ENCODE results near the gene SLC43A2.
A peak's percentile ranks its signal among the peaks of the same experiment; 100 is the strongest.
"Not testable (repeated sequence)": the region's sequence is repeated elsewhere in the genome, so short reads cannot be mapped to it uniquely, and the experiment has no call there.

Gene SLC43A2

GRCh38 chr17:1627982-1628855 is at the start of gene SLC43A2:
TSS of gene SLC43A2 (minus strand) at chr17:1628834. CDS start at chr17:1627874, 960 bp downstream.
- DNase-seq (ENCODE audit: low read depth, low spot score) = no peak

- DNase-seq (ENCODE audit: low read depth, low spot score) = no peak
Observed at GRCh38 chr17:1676401-1676800, 47.8 kb upstream of the SLC43A2 start.

GRCh38 chr17:1673041-1673785 is 44.6 kb upstream of the SLC43A2 start:
- no peak for DNase-seq (ENCODE audit: low read depth, low spot score)

- DNase-seq (ENCODE audit: low read depth, low spot score) = not testable (repeated sequence)
Observed at GRCh38 chr17:1663934-1664333, 35.3 kb upstream of the SLC43A2 start.

- no peak for DNase-seq (ENCODE audit: low read depth, low spot score)
Observed at GRCh38 chr17:1661045-1661444, 32.4 kb upstream of the SLC43A2 start.

- no peak for DNase-seq (ENCODE audit: low read depth, low spot score)
Observed at GRCh38 chr17:1658100-1658499, 29.5 kb upstream of the SLC43A2 start.

- no peak for DNase-seq (ENCODE audit: low read depth, low spot score)
Observed at GRCh38 chr17:1653735-1654134, 25.1 kb upstream of the SLC43A2 start.

GRCh38 chr17:1652794-1653193 is 24.2 kb upstream of the SLC43A2 start:
- DNase-seq (ENCODE audit: low read depth, low spot score) = not testable (repeated sequence)

GRCh38 chr17:1651559-1651844 is 22.9 kb upstream of the SLC43A2 start:
- DNase-seq (ENCODE audit: low read depth, low spot score) = no peak

- no peak for DNase-seq (ENCODE audit: low read depth, low spot score)
Observed at GRCh38 chr17:1650731-1651558, 22.3 kb upstream of the SLC43A2 start.

GRCh38 chr17:1649844-1650501 is 21.3 kb upstream of the SLC43A2 start, which contains the start of gene RILP:
TSS of gene RILP (minus strand) at chr17:1649866. CDS start at chr17:1649804, 62 bp downstream.
- DNase-seq (ENCODE audit: low read depth, low spot score) = no peak

- peak; percentile 86 for DNase-seq (ENCODE audit: low read depth, low spot score)
Observed at GRCh38 chr17:1648963-1649843, 20.6 kb upstream of the SLC43A2 start.

GRCh38 chr17:1648173-1648962 is 19.7 kb upstream of the SLC43A2 start:
- DNase-seq (ENCODE audit: low read depth, low spot score) = no peak

- no peak for DNase-seq (ENCODE audit: low read depth, low spot score)
Observed at GRCh38 chr17:1647802-1648171, 19.2 kb upstream of the SLC43A2 start.

- DNase-seq (ENCODE audit: low read depth, low spot score) = no peak
Observed at GRCh38 chr17:1646199-1646875, 17.7 kb upstream of the SLC43A2 start.

- DNase-seq (ENCODE audit: low read depth, low spot score) = no peak
Observed at GRCh38 chr17:1645207-1646171, 16.9 kb upstream of the SLC43A2 start, which contains the start of gene SCARF1. TSS of gene SCARF1 (minus strand) at chr17:1645732. CDS start at chr17:1645697, 35 bp downstream.

GRCh38 chr17:1644493-1645206 is 16.0 kb upstream of the SLC43A2 start:
- DNase-seq (ENCODE audit: low read depth, low spot score) = no peak
